Stimulated activated CD4-positive, alpha-beta T cell treated with anti-CD3 and anti-CD28 coated beads, Interleukin-2, amount 100 ng/mL, for 4 hours (primary cell): Measurements from ENCODE around the gene PINK1.

Experiments
- DNase-seq: peaks from one replicate; pipeline ENCODE4 v3.0.0-alpha.2; 2020; ENCODE audit warnings: low read depth

PINK1 gene

GRCh38 chr1:20610970-20611369 is 22.3 kb upstream of the PINK1 start:
- DNase-seq = no peak

- DNase-seq = no peak
Observed at GRCh38 chr1:20611652-20612051, 21.6 kb upstream of the PINK1 start.

- DNase-seq = no peak
Observed at GRCh38 chr1:20612221-20612746, 21.0 kb upstream of the PINK1 start.

GRCh38 chr1:20614131-20614579 is 19.1 kb upstream of the PINK1 start:
- no peak for DNase-seq

GRCh38 chr1:20615946-20616846 is 17.1 kb upstream of the PINK1 start:
- DNase-seq = no peak

GRCh38 chr1:20616847-20617487 is 16.3 kb upstream of the PINK1 start:
- no peak for DNase-seq

GRCh38 chr1:20618550-20618949 is 14.7 kb upstream of the PINK1 start:
- no peak for DNase-seq

GRCh38 chr1:20619999-20620398 is 13.3 kb upstream of the PINK1 start:
- DNase-seq = no peak

GRCh38 chr1:20621012-20621411 is 12.2 kb upstream of the PINK1 start:
- DNase-seq = no peak

- no peak for DNase-seq
Observed at GRCh38 chr1:20624709-20625108, 8.5 kb upstream of the PINK1 start.

GRCh38 chr1:20625176-20626097 is 7.8 kb upstream of the PINK1 start:
- DNase-seq = no peak

GRCh38 chr1:20626098-20626427 is 7.2 kb upstream of the PINK1 start:
- no peak for DNase-seq

GRCh38 chr1:20626524-20626923 is 6.7 kb upstream of the PINK1 start:
- DNase-seq = no peak

GRCh38 chr1:20630729-20631128 is 2.5 kb upstream of the PINK1 start:
- DNase-seq = no peak

GRCh38 chr1:20632386-20632785 is 872 bp upstream of the PINK1 start:
- no peak for DNase-seq

GRCh38 chr1:20634065-20634593 is 871 bp downstream of the PINK1 start:
- DNase-seq = no peak

- no peak for DNase-seq
Observed at GRCh38 chr1:20634594-20635084, 1.4 kb downstream of the PINK1 start.

- DNase-seq = no peak
Observed at GRCh38 chr1:20636785-20637347, 3.6 kb downstream of the PINK1 start.

- DNase-seq = peak; percentile 30
Observed at GRCh38 chr1:20640183-20640597, 6.9 kb downstream of the PINK1 start.

- DNase-seq = no peak
Observed at GRCh38 chr1:20641975-20642374, 8.7 kb downstream of the PINK1 start.

GRCh38 chr1:20643080-20643479 is 9.8 kb downstream of the PINK1 start:
- no peak for DNase-seq
